ENCODE results near the gene HEATR1.

HEATR1 gene

GRCh38 chr1:236552096-236552495 is 52.2 kb downstream of the HEATR1 start:
- Histone ChIP-seq H3K27me3 (ENCODE audit: control insufficient read depth in 1 of 2, insufficient read depth in 2 of 2, low read length in 2 of 2) (no peaks in the 10 kb centered on the region), H3K27ac (ENCODE audit: low read depth, low read length) (no peak overlapping the region), H3K9me3 (ENCODE audit: low read length) (no peaks in the 10 kb centered on the region), H3K4me1 (ENCODE audit: insufficient read depth, low read length) (no peaks in the 10 kb centered on the region), H3K4me3 (ENCODE audit: low read depth in 1 of 2, low read length in 2 of 2) (no peak overlapping the region), H3K36me3 (ENCODE audit: insufficient read depth, low read length) (peaks cover 93% of the 10 kb centered on the region), H3K9ac (ENCODE audit: low read length) (no peak overlapping the region)

GRCh38 chr1:236550961-236551851 is 53.1 kb downstream of the HEATR1 start:
- no peaks in the 10 kb centered on the region for H3K9me3 ChIP-seq (ENCODE audit: low read length)
- H3K9ac ChIP-seq (ENCODE audit: low read length), result no peak overlapping the region
- no peak overlapping the region for H3K27ac ChIP-seq (ENCODE audit: low read depth, low read length)
- H3K4me3 ChIP-seq (ENCODE audit: low read depth in 1 of 2, low read length in 2 of 2), result no peak overlapping the region
- H3K36me3 ChIP-seq (ENCODE audit: insufficient read depth, low read length), result peaks cover 93% of the 10 kb centered on the region
- no peaks in the 10 kb centered on the region for H3K27me3 ChIP-seq (ENCODE audit: control insufficient read depth in 1 of 2, insufficient read depth in 2 of 2, low read length in 2 of 2)
- no peaks in the 10 kb centered on the region for H3K4me1 ChIP-seq (ENCODE audit: insufficient read depth, low read length)

- Histone ChIP-seq H3K36me3 (ENCODE audit: insufficient read depth, low read length) (peaks cover 95% of the 10 kb centered on the region), H3K27ac (ENCODE audit: low read depth, low read length) (no peak overlapping the region), H3K4me1 (ENCODE audit: insufficient read depth, low read length) (no peaks in the 10 kb centered on the region), H3K4me3 (ENCODE audit: low read depth in 1 of 2, low read length in 2 of 2) (no peak overlapping the region), H3K27me3 (ENCODE audit: control insufficient read depth in 1 of 2, insufficient read depth in 2 of 2, low read length in 2 of 2) (no peaks in the 10 kb centered on the region), H3K9me3 (ENCODE audit: low read length) (no peaks in the 10 kb centered on the region), H3K9ac (ENCODE audit: low read length) (no peak overlapping the region)
Measured at GRCh38 chr1:236548452-236548851, 55.9 kb downstream of the HEATR1 start.

- Histone ChIP-seq H3K4me1 (ENCODE audit: insufficient read depth, low read length) (no peaks in the 10 kb centered on the region), H3K9me3 (ENCODE audit: low read length) (no peaks in the 10 kb centered on the region), H3K9ac (ENCODE audit: low read length) (no peak overlapping the region), H3K27me3 (ENCODE audit: control insufficient read depth in 1 of 2, insufficient read depth in 2 of 2, low read length in 2 of 2) (no peaks in the 10 kb centered on the region), H3K36me3 (ENCODE audit: insufficient read depth, low read length) (peaks cover 92% of the 10 kb centered on the region), H3K4me3 (ENCODE audit: low read depth in 1 of 2, low read length in 2 of 2) (no peak overlapping the region), H3K27ac (ENCODE audit: low read depth, low read length) (no peak overlapping the region)
Measured at GRCh38 chr1:236545621-236546169, 58.6 kb downstream of the HEATR1 start.

GRCh38 chr1:236543065-236543669 is 61.1 kb downstream of the HEATR1 start:
- Histone ChIP-seq H3K27me3 (ENCODE audit: control insufficient read depth in 1 of 2, insufficient read depth in 2 of 2, low read length in 2 of 2) (no peaks in the 10 kb centered on the region), H3K4me1 (ENCODE audit: insufficient read depth, low read length) (no peaks in the 10 kb centered on the region), H3K4me3 (ENCODE audit: low read depth in 1 of 2, low read length in 2 of 2) (no peak overlapping the region), H3K9ac (ENCODE audit: low read length) (no peak overlapping the region), H3K36me3 (ENCODE audit: insufficient read depth, low read length) (peaks cover 93% of the 10 kb centered on the region), H3K9me3 (ENCODE audit: low read length) (no peaks in the 10 kb centered on the region), H3K27ac (ENCODE audit: low read depth, low read length) (no peak overlapping the region)

- Histone ChIP-seq H3K9ac (ENCODE audit: low read length) (no peak overlapping the region), H3K27me3 (ENCODE audit: control insufficient read depth in 1 of 2, insufficient read depth in 2 of 2, low read length in 2 of 2) (no peaks in the 10 kb centered on the region), H3K4me1 (ENCODE audit: insufficient read depth, low read length) (no peaks in the 10 kb centered on the region), H3K4me3 (ENCODE audit: low read depth in 1 of 2, low read length in 2 of 2) (no peak overlapping the region), H3K9me3 (ENCODE audit: low read length) (no peaks in the 10 kb centered on the region), H3K36me3 (ENCODE audit: insufficient read depth, low read length) (peaks cover 80% of the 10 kb centered on the region), H3K27ac (ENCODE audit: low read depth, low read length) (no peak overlapping the region)
Measured at GRCh38 chr1:236541710-236542109, 62.6 kb downstream of the HEATR1 start.

- H3K27ac ChIP-seq (ENCODE audit: low read depth, low read length), result no peak overlapping the region
- H3K36me3 ChIP-seq (ENCODE audit: insufficient read depth, low read length), result peaks cover 72% of the 10 kb centered on the region
- no peaks in the 10 kb centered on the region for H3K9me3 ChIP-seq (ENCODE audit: low read length)
- H3K4me1 ChIP-seq (ENCODE audit: insufficient read depth, low read length), result no peaks in the 10 kb centered on the region
- no peak overlapping the region for H3K4me3 ChIP-seq (ENCODE audit: low read depth in 1 of 2, low read length in 2 of 2)
- H3K27me3 ChIP-seq (ENCODE audit: control insufficient read depth in 1 of 2, insufficient read depth in 2 of 2, low read length in 2 of 2), result no peaks in the 10 kb centered on the region
- no peak overlapping the region for H3K9ac ChIP-seq (ENCODE audit: low read length)
Measured at GRCh38 chr1:236540813-236541465, 63.4 kb downstream of the HEATR1 start.

- Histone ChIP-seq H3K36me3 (ENCODE audit: insufficient read depth, low read length) (peaks cover 41% of the 10 kb centered on the region), H3K4me1 (ENCODE audit: insufficient read depth, low read length) (no peaks in the 10 kb centered on the region), H3K4me3 (ENCODE audit: low read depth in 1 of 2, low read length in 2 of 2) (no peak overlapping the region), H3K27ac (ENCODE audit: low read depth, low read length) (no peak overlapping the region), H3K9me3 (ENCODE audit: low read length) (no peaks in the 10 kb centered on the region), H3K27me3 (ENCODE audit: control insufficient read depth in 1 of 2, insufficient read depth in 2 of 2, low read length in 2 of 2) (no peaks in the 10 kb centered on the region), H3K9ac (ENCODE audit: low read length) (no peak overlapping the region)
Measured at GRCh38 chr1:236536540-236536939, 67.8 kb downstream of the HEATR1 start.

- H3K4me3 ChIP-seq (ENCODE audit: low read depth in 1 of 2, low read length in 2 of 2), result no peak overlapping the region
- peaks cover 36% of the 10 kb centered on the region for H3K36me3 ChIP-seq (ENCODE audit: insufficient read depth, low read length)
- no peaks in the 10 kb centered on the region for H3K9me3 ChIP-seq (ENCODE audit: low read length)
Measured at GRCh38 chr1:236535662-236536161, 68.6 kb downstream of the HEATR1 start.

GRCh38 chr1:236535190-236535589 is 69.1 kb downstream of the HEATR1 start:
- no peak overlapping the region for H3K4me3 ChIP-seq (ENCODE audit: low read depth in 1 of 2, low read length in 2 of 2)
- H3K27me3 ChIP-seq (ENCODE audit: control insufficient read depth in 1 of 2, insufficient read depth in 2 of 2, low read length in 2 of 2), result no peaks in the 10 kb centered on the region
- peaks cover 35% of the 10 kb centered on the region for H3K36me3 ChIP-seq (ENCODE audit: insufficient read depth, low read length)
- no peaks in the 10 kb centered on the region for H3K4me1 ChIP-seq (ENCODE audit: insufficient read depth, low read length)
- no peak overlapping the region for H3K9ac ChIP-seq (ENCODE audit: low read length)
- H3K9me3 ChIP-seq (ENCODE audit: low read length), result no peaks in the 10 kb centered on the region
- no peak overlapping the region for H3K27ac ChIP-seq (ENCODE audit: low read depth, low read length)

More at GRCh38 chr1:236535662-236536161, 68.6 kb downstream of the HEATR1 start:
- Histone ChIP-seq H3K27ac (ENCODE audit: low read depth, low read length) (no peak overlapping the region), H3K4me1 (ENCODE audit: insufficient read depth, low read length) (no peaks in the 10 kb centered on the region), H3K9ac (ENCODE audit: low read length) (no peak overlapping the region), H3K27me3 (ENCODE audit: control insufficient read depth in 1 of 2, insufficient read depth in 2 of 2, low read length in 2 of 2) (no peaks in the 10 kb centered on the region)

GRCh38 chr1:236534151-236534651 is 70.1 kb downstream of the HEATR1 start:
- Histone ChIP-seq H3K4me1 (ENCODE audit: insufficient read depth, low read length) (no peaks in the 10 kb centered on the region), H3K27ac (ENCODE audit: low read depth, low read length) (no peak overlapping the region), H3K9ac (ENCODE audit: low read length) (no peak overlapping the region), H3K27me3 (ENCODE audit: control insufficient read depth in 1 of 2, insufficient read depth in 2 of 2, low read length in 2 of 2) (no peaks in the 10 kb centered on the region), H3K4me3 (ENCODE audit: low read depth in 1 of 2, low read length in 2 of 2) (no peak overlapping the region), H3K9me3 (ENCODE audit: low read length) (no peaks in the 10 kb centered on the region), H3K36me3 (ENCODE audit: insufficient read depth, low read length) (peaks cover 27% of the 10 kb centered on the region)

Data from muscle layer of colon (tissue), 2 donors.